NCI-H1930 (cell line): ENCODE results near the gene CYP2A7.
"Not testable (repeated sequence)": the region's sequence is repeated elsewhere in the genome, so short reads cannot be mapped to it uniquely, and the experiment has no call there.

Experiments used
- DNase-seq, 2 experiments: peaks; one replicate each; lab custom pipeline; 2025; lab: John Stamatoyannopoulos, UW

CYP2A7 gene

DNA sequence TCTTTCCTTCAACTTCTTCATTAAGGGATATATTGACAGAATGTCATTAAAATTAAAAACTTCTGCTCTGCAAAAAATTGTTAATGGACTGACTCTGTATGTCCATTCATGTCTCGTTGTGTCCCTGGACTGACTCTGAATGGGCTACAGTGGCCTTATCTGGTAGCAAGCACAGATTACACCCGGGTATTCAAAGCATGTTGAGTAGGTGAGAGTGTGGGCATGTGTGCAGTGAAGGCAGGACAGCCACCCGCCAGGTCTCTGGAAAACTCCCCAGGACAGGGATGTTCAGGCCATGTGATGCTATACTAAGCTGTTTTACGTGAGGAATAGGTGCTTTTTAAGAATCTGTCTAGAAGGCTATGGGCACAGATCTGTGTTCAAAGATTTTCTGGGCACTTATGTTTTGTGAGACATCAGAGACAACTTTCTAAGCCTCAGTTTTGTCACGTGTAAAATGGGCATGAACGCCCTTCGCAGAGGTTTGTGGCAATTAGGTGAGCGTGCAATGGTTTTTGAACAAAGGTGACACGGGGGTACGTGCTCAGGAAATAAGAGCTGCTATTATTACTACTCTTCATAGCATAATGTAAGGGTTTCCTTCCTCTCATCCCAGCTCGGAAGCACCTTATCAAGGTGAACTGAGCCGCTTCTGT, 38.9 kb downstream of the CYP2A7 start:
- DNase-seq = not testable (repeated sequence)

DNA sequence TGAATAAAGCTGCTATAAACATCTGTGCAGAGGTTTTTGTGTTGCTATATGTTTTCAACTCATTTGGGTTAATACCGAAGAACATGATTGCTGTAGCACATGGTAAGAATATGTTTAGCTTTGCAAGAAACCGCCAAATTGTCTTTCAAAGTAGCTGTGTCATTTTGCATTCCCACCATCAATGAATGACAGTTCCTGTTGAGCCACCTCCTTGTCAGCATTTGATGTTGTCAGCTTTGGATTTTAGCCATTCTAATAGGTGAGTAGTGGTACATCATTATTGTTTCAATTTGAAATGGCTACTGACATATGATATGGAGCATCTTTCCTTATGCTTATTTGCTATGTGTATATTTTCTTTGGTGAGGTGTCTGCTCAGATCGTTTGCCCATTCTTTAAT, 40.0 kb downstream of the CYP2A7 start:
- not testable (repeated sequence) for DNase-seq

DNA sequence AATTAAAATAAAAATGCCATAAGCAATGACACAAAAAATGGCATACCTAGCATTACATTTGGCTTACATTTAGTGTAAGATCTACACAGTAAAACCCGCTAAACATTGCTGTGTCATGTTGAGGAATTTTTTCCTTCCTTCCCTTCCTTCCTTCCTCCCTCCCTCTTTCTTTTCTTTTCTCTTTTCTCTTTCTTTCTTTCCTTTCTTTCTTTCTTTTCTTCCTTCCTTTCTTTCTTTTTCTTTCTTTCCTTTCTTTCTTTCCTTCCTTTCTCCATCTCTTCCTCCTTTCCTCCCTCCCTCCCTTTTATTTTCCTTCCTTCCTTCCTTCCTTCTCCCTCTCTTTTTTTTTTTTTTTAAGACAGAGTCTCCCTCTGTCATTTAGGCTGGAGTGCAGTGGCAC, 43.6 kb downstream of the CYP2A7 start:
- DNase-seq = not testable (repeated sequence)

DNA sequence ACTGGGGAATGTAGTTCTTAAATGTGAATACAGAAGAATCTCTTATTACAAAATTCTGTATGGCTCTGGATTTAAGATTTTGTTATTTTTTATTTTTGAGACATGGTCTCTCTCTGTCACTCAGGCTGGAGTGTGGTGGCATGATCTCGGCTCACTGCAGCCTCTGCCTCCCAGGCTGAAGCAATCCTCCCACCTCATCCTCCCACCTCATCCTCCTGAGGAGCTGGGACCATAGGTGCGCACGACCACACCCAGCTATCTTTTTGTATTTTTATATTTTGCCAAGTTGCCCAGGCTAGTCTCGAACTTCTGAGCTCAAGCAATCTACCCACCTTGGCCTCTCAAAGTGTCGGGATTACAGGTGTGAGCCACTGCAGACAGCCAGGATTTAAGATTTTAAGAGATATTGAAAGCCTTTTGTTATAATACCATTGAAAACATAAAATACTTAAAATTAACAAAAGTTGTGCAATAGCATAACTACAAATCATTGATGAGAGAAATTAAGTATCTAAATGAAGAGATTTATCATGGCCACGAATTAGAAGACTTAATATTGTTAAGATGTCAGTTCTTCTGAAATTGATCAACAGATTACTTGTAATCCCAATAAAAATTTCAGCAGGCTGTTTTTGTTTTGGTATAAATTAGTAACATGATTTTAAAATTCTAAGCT, 45.1 kb downstream of the CYP2A7 start:
- no peak for DNase-seq

DNA sequence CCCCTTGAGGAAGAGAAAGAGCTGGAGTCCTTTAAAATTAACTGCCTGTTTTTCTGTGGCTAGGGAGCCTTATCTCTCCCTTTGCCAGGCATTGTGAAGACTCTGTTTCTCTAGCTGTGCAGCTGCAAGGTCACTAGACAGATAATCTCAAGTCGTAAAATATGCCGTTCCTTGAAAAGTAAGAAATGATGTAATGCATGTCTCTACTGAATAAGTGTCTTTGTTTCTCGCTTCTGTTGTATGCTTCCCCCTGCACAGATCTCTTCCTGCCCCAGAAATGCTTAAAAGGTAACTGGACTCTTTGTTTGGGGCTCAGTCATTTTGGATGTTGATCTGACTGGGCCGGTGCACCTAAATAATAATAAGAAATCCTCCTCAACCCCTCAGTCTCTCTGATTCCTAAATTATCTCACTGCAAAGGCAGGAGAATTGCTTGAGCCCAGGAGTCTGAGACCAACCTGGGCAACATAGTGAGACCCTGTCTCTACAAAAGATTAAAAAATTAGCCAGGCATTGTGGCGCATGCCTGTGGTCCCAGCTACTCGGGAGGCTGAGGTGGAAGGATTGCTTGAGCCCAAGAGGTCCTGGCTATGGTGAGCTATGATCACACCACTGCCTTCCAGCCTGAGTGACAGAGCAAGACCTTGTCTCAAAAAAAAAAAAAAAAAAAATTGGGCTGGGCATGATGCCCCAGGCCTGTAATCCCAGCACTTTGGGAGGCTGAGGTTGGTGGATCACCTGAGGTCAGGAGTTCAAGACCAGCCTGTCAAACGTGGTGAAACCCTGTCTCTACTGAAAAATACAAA, 48.1 kb downstream of the CYP2A7 start:
- DNase-seq = not testable (repeated sequence)

DNA sequence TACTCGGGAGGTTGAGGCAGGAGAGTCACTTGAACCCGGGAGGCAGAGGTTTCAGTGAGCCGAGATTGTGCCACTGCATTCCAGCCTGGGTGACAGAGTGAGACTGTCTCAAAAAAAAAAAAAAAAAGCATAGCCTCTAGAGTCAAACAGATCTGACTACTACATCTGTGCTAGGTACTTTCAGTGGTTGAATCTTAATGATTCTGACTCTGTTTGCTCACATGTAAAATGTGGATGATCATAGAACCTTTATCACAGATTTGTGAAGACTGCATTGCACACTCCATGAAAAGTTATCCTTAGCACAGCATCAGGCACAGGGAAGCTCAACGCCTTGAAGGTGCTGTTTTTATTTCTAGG, 49.6 kb downstream of the CYP2A7 start:
- DNase-seq = not testable (repeated sequence)

DNA sequence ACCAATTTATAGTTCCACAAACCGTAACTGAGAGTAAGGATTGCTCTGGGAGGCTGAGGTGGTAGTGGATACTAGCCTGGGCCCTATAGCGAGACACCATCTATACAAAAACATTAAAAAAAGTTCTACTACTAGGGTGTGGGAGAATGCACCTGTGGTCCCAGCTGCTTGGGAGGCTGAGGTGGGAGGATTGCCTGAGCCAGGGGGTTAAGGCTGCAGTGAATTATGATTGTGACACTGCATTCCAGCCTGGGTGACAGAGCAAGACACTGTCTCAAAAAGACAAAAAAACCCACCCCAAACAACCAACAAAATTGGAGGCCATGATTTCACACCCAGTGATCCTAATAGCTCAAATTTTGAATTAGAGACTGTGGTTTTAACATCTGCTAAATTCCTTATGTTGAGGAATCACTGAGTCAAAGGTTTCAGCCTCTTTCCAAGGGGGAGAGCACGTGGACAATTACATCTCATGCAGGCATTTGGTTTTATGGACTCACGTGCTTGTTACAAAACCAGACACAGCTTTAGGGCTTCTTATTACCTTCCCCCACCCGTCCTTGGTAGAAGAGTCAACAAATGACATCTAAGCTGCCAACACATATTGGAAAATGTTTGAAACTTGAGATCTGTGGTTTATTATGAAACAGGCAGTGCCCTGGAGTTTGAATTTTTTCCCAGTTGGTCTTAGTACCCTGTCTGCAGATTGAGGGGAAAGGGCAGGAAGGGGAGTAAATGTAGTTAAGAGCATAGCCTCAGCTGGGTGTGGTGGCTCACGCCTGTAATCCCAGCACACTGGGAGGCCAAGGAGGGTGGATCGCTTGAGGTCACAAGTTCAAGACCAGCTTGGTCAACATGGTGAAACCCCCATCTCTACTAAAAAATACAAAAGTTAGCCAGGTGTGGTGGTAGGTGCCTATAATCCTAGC, 50.3 kb downstream of the CYP2A7 start:
- DNase-seq = no peak

DNA sequence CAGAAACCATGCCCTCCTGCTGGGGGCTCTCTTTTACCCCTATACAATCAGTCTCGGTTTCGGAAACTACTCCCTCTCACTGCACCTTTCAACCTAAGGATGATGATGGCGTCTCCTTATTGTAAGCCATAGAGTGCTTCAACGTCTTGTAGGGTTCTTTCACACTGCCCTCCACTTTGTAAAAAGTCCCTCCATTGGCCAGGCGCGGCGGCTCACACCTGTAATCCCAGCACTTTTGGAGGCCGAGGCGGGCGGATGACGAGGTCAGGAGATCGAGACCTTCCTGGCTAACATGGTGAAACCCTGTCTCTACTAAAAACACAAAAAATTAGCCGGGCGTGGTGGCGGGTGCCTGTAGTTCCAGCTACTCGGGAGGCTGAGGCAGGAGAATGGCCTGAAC, 51.3 kb downstream of the CYP2A7 start:
- not testable (repeated sequence) for DNase-seq

DNA sequence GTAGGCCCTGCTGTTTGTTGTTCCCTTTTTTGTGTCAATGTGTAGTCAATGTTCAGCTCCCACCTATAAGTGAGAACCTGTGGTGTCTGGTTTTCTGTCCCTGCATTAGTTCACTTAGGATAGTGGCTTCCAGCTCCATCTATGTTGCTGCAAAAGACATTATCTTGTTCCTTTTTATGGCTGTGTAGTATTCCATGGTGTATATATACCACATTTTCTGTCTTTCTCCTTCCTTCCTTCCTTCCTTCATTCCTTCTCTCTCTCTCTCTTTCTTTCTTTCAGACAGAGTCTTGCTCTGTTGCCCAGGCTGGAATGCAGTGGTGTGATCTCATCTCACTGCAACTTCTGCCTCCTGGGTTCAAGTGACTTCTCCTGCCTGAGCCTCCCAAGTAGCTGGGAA, 52.8 kb downstream of the CYP2A7 start:
- DNase-seq = no peak

DNA sequence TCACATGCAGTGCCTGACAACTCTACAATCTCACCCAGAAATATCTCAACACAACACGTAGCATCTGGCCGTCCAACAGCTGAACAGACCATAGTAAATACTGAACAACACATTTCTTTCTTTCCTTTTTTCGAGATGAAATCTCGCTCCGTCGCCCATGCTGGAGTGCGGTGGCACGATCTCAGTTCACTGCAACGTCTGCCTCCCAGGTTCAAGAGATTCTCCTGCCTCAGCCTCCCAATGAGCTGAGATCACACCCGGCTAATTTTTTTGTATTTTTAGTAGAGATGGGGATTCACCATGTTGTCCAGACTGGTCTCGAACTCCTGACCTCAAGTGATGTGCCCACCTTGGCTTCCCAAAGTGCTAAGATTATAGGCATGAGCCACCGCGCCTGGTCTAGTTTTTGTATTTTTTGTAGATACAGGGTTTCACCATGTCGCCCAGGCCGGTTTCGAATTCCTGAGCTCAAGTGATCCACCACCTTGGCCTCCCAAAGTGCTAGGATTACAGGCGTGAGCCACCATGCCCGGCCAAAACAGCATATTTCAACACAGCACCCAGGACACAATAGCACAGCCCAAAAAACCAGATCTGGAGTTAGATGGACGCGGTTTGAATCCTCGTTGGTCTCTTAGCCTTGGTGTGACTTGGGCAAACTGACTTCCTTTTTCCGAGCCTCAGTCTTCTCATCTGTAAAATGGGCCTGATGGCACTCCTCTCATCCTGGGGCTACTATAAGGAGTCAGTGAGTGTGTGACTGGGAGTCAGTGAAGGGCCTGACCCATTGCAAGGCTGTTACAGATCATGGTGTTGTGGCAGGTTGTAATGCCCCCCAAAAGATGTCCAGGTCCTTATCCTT, 54.4 kb downstream of the CYP2A7 start:
- no peak for DNase-seq

DNA sequence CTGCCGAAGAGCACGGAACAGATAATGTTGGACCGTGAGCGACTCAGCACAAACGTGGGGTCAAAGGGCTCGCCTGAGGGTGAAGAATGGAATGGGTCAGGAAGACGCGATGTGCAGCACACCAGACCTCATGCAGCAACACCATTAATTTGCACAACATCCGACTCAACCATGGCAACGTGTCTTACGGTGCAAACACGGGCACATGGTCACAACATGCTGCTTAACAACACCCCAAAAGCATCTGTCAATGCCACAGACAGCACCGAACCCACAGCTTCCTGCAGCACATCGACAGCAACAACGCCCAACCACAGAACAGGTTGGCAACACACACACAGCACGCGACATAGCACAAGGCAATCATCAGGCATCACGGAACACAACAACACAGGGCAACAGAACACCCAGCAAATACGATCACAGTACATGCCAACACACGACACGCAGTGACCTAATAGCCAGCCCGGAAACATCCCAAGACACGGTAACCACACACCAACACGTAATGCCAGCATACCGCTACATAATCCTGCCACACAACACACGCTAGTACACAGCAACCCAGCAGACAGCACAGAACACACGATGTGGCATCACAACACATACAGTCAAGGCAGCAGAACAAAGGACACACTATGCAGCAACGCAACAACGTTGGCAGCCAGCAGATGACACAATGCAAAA, 55.2 kb downstream of the CYP2A7 start:
- DNase-seq = not testable (repeated sequence)

DNA sequence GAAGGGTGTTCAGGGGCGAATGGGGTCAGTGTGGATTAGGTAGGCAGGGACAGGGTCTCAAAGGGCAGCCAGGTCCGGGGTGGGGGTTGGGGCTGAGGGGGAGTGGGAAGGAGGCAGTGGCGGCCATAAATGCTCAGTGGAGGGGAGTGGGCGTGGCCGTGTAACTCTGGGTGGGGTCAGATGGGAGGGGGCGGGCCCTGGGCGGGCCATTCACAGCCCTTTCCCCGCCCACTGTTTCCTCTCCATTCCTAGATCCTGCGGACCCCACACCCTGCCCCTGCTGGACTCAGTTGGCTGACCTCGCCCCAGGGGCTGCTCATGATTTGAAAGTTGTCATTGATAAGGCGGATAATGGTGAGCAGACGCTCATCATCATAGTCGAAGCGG, 55.7 kb downstream of the CYP2A7 start:
- DNase-seq = not testable (repeated sequence)

DNA sequence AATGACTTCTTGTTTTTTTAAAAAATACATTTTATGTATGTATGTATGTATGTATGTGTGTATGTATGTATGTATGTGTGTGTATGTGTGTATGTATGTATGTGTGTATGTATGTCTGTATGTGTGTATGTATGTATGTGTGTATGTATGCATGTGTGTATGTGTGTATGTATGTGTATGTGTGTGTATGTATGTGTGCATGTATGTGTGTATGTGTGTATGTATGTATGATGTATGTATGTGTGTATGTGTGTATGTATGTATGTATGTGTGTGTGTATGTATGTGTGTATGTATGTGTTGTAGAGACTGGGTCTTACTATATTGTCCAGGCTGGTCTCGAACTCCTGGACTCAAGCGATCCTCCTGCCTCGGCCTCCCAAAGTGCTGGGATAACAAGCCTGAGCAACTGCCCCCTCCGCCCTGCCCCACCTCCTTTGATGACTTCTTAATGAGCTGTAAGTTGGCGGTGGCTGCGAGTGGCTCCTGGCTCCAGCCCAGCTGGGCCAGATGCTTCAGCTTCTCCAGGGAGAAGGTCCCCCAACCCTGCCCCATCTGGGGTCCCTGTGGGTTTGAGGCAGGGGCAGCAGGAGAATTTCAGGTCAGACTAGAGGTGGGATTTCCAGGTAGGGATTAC, 56.5 kb downstream of the CYP2A7 start:
- DNase-seq = not testable (repeated sequence)
